Mucosa of descending colon (tissue), 3 donors: ENCODE measurements around the gene PIK3CA. TPM values are rescaled to one million over a fixed set of nuclear protein-coding genes. Genes with fewer than 3 reads are reported as not detected.
"Not testable (repeated sequence)": the region's sequence is repeated elsewhere in the genome, so short reads cannot be mapped to it uniquely, and the experiment has no call there.

Experiments
- ATAC-seq: fragments of 200-7000 bp; cut with Tn5 transposase; one replicate; pipeline ENCODE4 v1.9.1; 2020; ENCODE audit warnings: mild to moderate bottlenecking, moderate library complexity
- DNase-seq, 3 donors: peaks; one replicate each; pipeline ENCODE4 v3.0.0-alpha.2; 2020
- H3K36me3 ChIP-seq: fragments of 200-600 bp; one replicate; pipeline ENCODE4 v1.8.0; 2021; ENCODE audit warnings: low read depth, mild to moderate bottlenecking
- H3K4me1 ChIP-seq: fragments of 200-600 bp; one replicate; pipeline ENCODE4 v1.8.0; 2021; ENCODE audit warnings: low read depth, mild to moderate bottlenecking
- H3K4me3 ChIP-seq: fragments of 200-600 bp; one replicate; pipeline ENCODE4 v1.8.0; 2021; ENCODE audit warnings: mild to moderate bottlenecking
- H3K9me3 ChIP-seq: fragments of 200-600 bp; one replicate; pipeline ENCODE4 v1.8.0; 2021; ENCODE audit warnings: mild to moderate bottlenecking
- CTCF ChIP-seq: fragments of 200-600 bp; IDR thresholded peaks from one replicate; pipeline ENCODE4 v1.8.0; 2022; ENCODE audit warnings: antibody characterized with exemption, mild to moderate bottlenecking
- intact Hi-C, 2 donors: fragments of 100-400 bp; cut with DNase I in 1 of 2; cut with micrococcal nuclease in 1 of 2; formaldehyde crosslinking; loops; one replicate each; pipeline versions ENCODE4 v1.11.0 to v1.11.1; 2022; cut with DNase I, micrococcal nuclease
- total RNA-seq, 3 donors: library from RNA; stranded (reverse); fragmentation: NEBNext Ultra II Directional in 2 of 3; extraction: Animal tissue kit (Norgen Biotek cat#: 25700) in 2 of 3; gene quantifications; one replicate each; pipeline versions ENCODE4 v1.2.1 to v1.2.4, GENCODE V29; 2021 to 2023
- donor health status: DM: no; HTN: no; CAD: no; lungs with moderate emphysema.
- donor health status: DM: no; HTN: no; CAD: no.
- donor health status: DM: no; HTN: yes; CAD: no.

Gene PIK3CA
- total RNA-seq, 3 donors from 2014 or later = 16.5 to 30.6 (median 19.5) TPM

GRCh38 chr3:179229177-179229576 lies 81.0 kb downstream of the PIK3CA start:
- no peaks in the 10 kb centered on the region for H3K4me1 ChIP-seq
- H3K9me3 ChIP-seq = no peaks in the 10 kb centered on the region
- H3K36me3 ChIP-seq = no peaks in the 10 kb centered on the region
- intact Hi-C loops = no loop called here
- no peak for TF ChIP-seq CTCF
- ATAC-seq = no peak
- DNase-seq = no peak
- H3K4me3 ChIP-seq = no peak overlapping the region

DNA sequence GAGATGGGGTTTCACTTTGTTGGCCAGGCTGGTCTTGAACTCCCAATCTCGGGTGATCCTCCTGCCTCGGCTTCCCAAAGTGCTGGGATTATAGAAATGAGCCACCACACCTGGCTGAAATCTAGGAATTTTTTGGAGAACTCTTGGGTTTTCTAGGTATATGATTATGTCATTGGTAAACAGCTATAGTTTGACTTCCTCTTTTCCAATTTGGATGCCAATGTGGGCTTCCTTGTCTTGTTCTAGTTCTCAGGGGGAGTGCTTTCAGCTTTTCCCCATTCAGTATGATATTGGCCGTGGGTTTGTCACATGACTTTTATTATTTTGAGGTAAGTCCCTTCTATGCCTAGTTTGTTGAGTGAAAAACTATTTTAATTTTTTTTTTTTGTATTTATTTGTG lies 84.9 kb downstream of the PIK3CA start:
- no peak for TF ChIP-seq CTCF
- H3K9me3 ChIP-seq = no peaks in the 10 kb centered on the region
- H3K4me1 ChIP-seq = no peaks in the 10 kb centered on the region
- no peak overlapping the region for H3K4me3 ChIP-seq
- intact Hi-C loops = no loop called here
- DNase-seq = no peak
- H3K36me3 ChIP-seq = no peaks in the 10 kb centered on the region
- no peak for ATAC-seq

DNA sequence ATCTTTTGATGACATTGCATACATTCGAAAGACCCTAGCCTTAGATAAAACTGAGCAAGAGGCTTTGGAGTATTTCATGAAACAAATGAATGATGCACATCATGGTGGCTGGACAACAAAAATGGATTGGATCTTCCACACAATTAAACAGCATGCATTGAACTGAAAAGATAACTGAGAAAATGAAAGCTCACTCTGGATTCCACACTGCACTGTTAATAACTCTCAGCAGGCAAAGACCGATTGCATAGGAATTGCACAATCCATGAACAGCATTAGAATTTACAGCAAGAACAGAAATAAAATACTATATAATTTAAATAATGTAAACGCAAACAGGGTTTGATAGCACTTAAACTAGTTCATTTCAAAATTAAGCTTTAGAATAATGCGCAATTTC lies 86.0 kb downstream of the PIK3CA start:
- no peak for ATAC-seq
- Histone ChIP-seq H3K9me3 (no peaks in the 10 kb centered on the region), H3K36me3 (no peaks in the 10 kb centered on the region), H3K4me3 (no peak overlapping the region), H3K4me1 (no peaks in the 10 kb centered on the region)
- no peak for TF ChIP-seq CTCF
- intact Hi-C loops = no loop called here
- no peak for DNase-seq

DNA sequence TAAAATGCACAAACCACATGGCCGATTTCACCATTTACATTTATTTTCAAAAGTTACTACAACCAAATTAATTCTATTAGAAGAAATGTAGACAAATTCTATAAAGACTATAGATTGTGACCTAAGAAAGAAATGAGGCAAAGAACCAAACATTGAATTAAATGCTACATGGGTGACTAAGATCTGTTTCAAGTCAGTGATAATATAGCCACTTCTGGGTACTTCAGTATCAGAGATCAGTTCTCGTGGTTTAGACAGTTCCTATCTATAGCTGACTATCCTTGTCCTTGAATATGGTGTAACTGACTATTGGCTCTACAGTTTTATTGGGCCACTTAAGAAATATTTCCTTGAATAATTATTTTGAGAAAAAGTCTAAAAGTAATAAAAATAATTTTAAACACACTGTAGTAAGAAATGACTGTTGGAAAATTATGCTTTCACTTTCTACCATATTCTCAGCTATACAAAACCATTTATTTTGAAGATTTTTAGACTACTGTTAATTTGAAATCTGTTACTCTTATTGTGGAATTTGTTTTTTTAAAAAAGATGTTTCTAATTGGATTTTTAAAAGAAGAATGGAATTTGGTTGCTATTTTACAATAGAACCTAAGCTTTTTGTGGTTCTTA lies 88.6 kb downstream of the PIK3CA start:
- no peak for DNase-seq
- Histone ChIP-seq H3K9me3 (no peaks in the 10 kb centered on the region), H3K4me3 (no peak overlapping the region), H3K4me1 (no peaks in the 10 kb centered on the region), H3K36me3 (no peaks in the 10 kb centered on the region)
- no peak for TF ChIP-seq CTCF
- intact Hi-C loops = no loop called here
- no peak for ATAC-seq

- H3K4me1 ChIP-seq, DNase-seq, intact Hi-C loops, H3K36me3 ChIP-seq, ATAC-seq, H3K4me3 ChIP-seq, H3K9me3 ChIP-seq: not testable (repeated sequence)
These were observed 92.1 kb downstream of the PIK3CA start for GRCh38 chr3:179240299-179240698.

GRCh38 chr3:179242859-179243258 lies 94.7 kb downstream of the PIK3CA start:
- H3K9me3 ChIP-seq, H3K4me3 ChIP-seq, H3K36me3 ChIP-seq, ATAC-seq, H3K4me1 ChIP-seq, DNase-seq, intact Hi-C loops: not testable (repeated sequence)

DNA sequence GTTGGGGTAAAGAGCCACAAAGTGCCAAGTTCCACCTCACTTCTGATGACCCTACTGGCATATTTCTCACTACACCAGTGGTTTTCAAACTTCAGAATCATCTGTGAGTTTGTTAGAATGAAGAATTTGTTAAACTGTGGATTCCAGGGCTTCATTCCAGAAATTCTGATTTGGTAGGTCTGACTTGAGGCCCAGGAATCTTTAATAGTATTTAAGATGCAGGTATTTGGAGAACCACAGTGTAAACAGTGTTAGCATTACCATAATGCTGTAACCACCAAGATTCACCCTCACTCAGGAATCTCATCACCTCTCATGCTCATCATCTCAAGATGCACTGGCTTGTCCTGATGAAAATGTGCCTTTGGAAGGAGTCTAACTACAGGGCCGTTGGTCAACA lies 96.7 kb downstream of the PIK3CA start:
- H3K4me1 ChIP-seq = no peaks in the 10 kb centered on the region
- TF ChIP-seq CTCF = no peak
- no peaks in the 10 kb centered on the region for H3K9me3 ChIP-seq
- H3K4me3 ChIP-seq = no peak overlapping the region
- ATAC-seq (no peak), DNase-seq (no peak)
- intact Hi-C loops = no loop called here
- H3K36me3 ChIP-seq = no peaks in the 10 kb centered on the region
